Adrenal gland (tissue), 5 donors: Measurements from ENCODE around the gene PARP8.

Experiments
- CTCF ChIP-seq, 6 experiments: fragments of 450-650 bp in 4 of 6; fragments of 200-600 bp in 2 of 6; sonication (generic) in 1 of 6; IDR thresholded peaks; 1 replicate in 5 of 6; 2 replicates in 1 of 6; pipeline versions ENCODE4 v1.5.1 to v1.8.0; 2016 to 2021; ENCODE audit warnings: antibody characterized with exemption in 6 of 6, mild to moderate bottlenecking in 2 of 6, moderate library complexity in 1 of 6
- POLR2A ChIP-seq, 2 donors: fragments of 450-650 bp; IDR thresholded peaks; one replicate each; pipeline ENCODE4 v1.6.1; 2017; ENCODE audit warnings: antibody characterized with exemption in 2 of 2, mild to moderate bottlenecking in 2 of 2, moderate library complexity in 1 of 2
- donor health status: DM: no; HTN: no; CAD: no.

GRCh38 chr5:50843091-50843490 is 176.7 kb downstream of the PARP8 start:
- no peak for TF ChIP-seq CTCF (IDR thresholded peaks at IDR 0.05)
- TF ChIP-seq POLR2A (IDR thresholded peaks at IDR 0.05), result no peak
